ENCODE measurements around the gene ACSL4.

ACSL4 gene

GRCh38 chrX:109632906-109633504, 100.1 kb downstream of the ACSL4 start:
- H2AFZ ChIP-seq (ENCODE audit: low read length), result no peak overlapping the region

GRCh38 chrX:109629310-109629709, 103.7 kb downstream of the ACSL4 start:
- no peaks in the 10 kb centered on the region for H3K79me2 ChIP-seq (ENCODE audit: insufficient read depth, low read length)
- no peak overlapping the region for H3K4me2 ChIP-seq (ENCODE audit: low read depth, low read length, poor library complexity, severe bottlenecking)
- no peak overlapping the region for H3K9ac ChIP-seq (ENCODE audit: low read depth, low read length, poor library complexity, severe bottlenecking)
- H3K4me3 ChIP-seq (ENCODE audit: low read length, poor library complexity, severe bottlenecking), result no peak overlapping the region
- no peaks in the 10 kb centered on the region for H4K20me1 ChIP-seq (ENCODE audit: insufficient read depth, low read length, poor library complexity, severe bottlenecking)
- H3F3A ChIP-seq (ENCODE audit: low read depth), result no peaks in the 10 kb centered on the region
- H3K27me3 ChIP-seq (ENCODE audit: insufficient read depth, low read length, poor library complexity, severe bottlenecking), result no peaks in the 10 kb centered on the region
- H2AFZ ChIP-seq (ENCODE audit: low read length), result no peak overlapping the region
- no peaks in the 10 kb centered on the region for H3K9me2 ChIP-seq (replicated peaks; ENCODE audit: low read depth, low read length)
- no peaks in the 10 kb centered on the region for H3K36me3 ChIP-seq (ENCODE audit: insufficient read depth, low read length)
- no peaks in the 10 kb centered on the region; the same call in 1 of the 2 replicates for H3K9me3 ChIP-seq (ENCODE audit: insufficient read depth, low read depth, low read length)
- peaks cover 9% of the 10 kb centered on the region for H3K4me1 ChIP-seq (ENCODE audit: insufficient read depth, low read length, poor library complexity, severe bottlenecking)
- no peak for TF ChIP-seq EZH2phosphoT487 (IDR thresholded peaks at IDR 0.05; ENCODE audit: borderline replicate concordance)
- no peak for TF ChIP-seq CTCF (conservative IDR thresholded peaks at IDR 0.05; ENCODE audit: low read length)

More at GRCh38 chrX:109632906-109633504, 100.1 kb downstream of the ACSL4 start:
- no peaks in the 10 kb centered on the region for H4K20me1 ChIP-seq (ENCODE audit: insufficient read depth, low read length, poor library complexity, severe bottlenecking)
- no peaks in the 10 kb centered on the region for H3K79me2 ChIP-seq (ENCODE audit: insufficient read depth, low read length)
- H3K27me3 ChIP-seq (ENCODE audit: insufficient read depth, low read length, poor library complexity, severe bottlenecking), result no peaks in the 10 kb centered on the region
- no peak overlapping the region for H3K9ac ChIP-seq (ENCODE audit: low read depth, low read length, poor library complexity, severe bottlenecking)
- H3F3A ChIP-seq (ENCODE audit: low read depth), result no peaks in the 10 kb centered on the region
- no peaks in the 10 kb centered on the region; the same call in 1 of the 2 replicates for H3K36me3 ChIP-seq (ENCODE audit: insufficient read depth, low read length)
- H3K4me3 ChIP-seq (ENCODE audit: low read length, poor library complexity, severe bottlenecking), result no peak overlapping the region
- TF ChIP-seq CTCF (conservative IDR thresholded peaks at IDR 0.05; ENCODE audit: low read length) (peak; percentile 48), EZH2phosphoT487 (IDR thresholded peaks at IDR 0.05; ENCODE audit: borderline replicate concordance) (no peak)
- H3K9me3 ChIP-seq (ENCODE audit: insufficient read depth, low read depth, low read length), result no peaks in the 10 kb centered on the region
- peaks cover under 1% of the 10 kb centered on the region for H3K4me1 ChIP-seq (ENCODE audit: insufficient read depth, low read length, poor library complexity, severe bottlenecking)
- H3K9me2 ChIP-seq (replicated peaks; ENCODE audit: low read depth, low read length), result no peaks in the 10 kb centered on the region
- no peak overlapping the region for H3K4me2 ChIP-seq (ENCODE audit: low read depth, low read length, poor library complexity, severe bottlenecking)

GRCh38 chrX:109626637-109627036, 106.4 kb downstream of the ACSL4 start:
- Histone ChIP-seq H3K9me2 (replicated peaks; ENCODE audit: low read depth, low read length) (no peaks in the 10 kb centered on the region), H3F3A (ENCODE audit: low read depth) (no peaks in the 10 kb centered on the region), H3K4me1 (ENCODE audit: insufficient read depth, low read length, poor library complexity, severe bottlenecking) (peaks cover 9% of the 10 kb centered on the region), H3K4me3 (ENCODE audit: low read length, poor library complexity, severe bottlenecking) (no peak overlapping the region), H4K20me1 (ENCODE audit: insufficient read depth, low read length, poor library complexity, severe bottlenecking) (no peaks in the 10 kb centered on the region), H3K4me2 (ENCODE audit: low read depth, low read length, poor library complexity, severe bottlenecking) (no peak overlapping the region), H3K9me3 (ENCODE audit: insufficient read depth, low read depth, low read length) (no peaks in the 10 kb centered on the region; the same call in 1 of the 2 replicates), H2AFZ (ENCODE audit: low read length) (no peak overlapping the region), H3K79me2 (ENCODE audit: insufficient read depth, low read length) (no peaks in the 10 kb centered on the region), H3K36me3 (ENCODE audit: insufficient read depth, low read length) (no peaks in the 10 kb centered on the region), H3K27me3 (ENCODE audit: insufficient read depth, low read length, poor library complexity, severe bottlenecking) (no peaks in the 10 kb centered on the region), H3K9ac (ENCODE audit: low read depth, low read length, poor library complexity, severe bottlenecking) (no peak overlapping the region)
- TF ChIP-seq EZH2phosphoT487 (IDR thresholded peaks at IDR 0.05; ENCODE audit: borderline replicate concordance) (no peak), CTCF (conservative IDR thresholded peaks at IDR 0.05; ENCODE audit: low read length) (no peak)

Data from Loucy (cell line).